SU-DHL-6 (cell line): Measurements from ENCODE around the gene CIT.

Experiments
- EZH2phosphoT487 ChIP-seq: fragments of 200-600 bp; sonication (generic), shearing (Covaris generic); conservative IDR thresholded peaks from 2 replicates; pipeline ENCODE4 v1.6.1; 2018; ENCODE audit warnings: mild to moderate bottlenecking, antibody characterized with exemption, low read length, moderate library complexity, mixed read lengths
- TF ChIP-seq, protein P1 (sequence below): fragments of 200-600 bp; sonication (generic); IDR thresholded peaks from one replicate; pipeline ENCODE4 v1.5.1; 2017; ENCODE audit warnings: antibody characterized with exemption, mild to moderate bottlenecking, low read length, moderate library complexity; ENCODE audit not compliant: insufficient read depth, poor library complexity, severe bottlenecking

DNA sequence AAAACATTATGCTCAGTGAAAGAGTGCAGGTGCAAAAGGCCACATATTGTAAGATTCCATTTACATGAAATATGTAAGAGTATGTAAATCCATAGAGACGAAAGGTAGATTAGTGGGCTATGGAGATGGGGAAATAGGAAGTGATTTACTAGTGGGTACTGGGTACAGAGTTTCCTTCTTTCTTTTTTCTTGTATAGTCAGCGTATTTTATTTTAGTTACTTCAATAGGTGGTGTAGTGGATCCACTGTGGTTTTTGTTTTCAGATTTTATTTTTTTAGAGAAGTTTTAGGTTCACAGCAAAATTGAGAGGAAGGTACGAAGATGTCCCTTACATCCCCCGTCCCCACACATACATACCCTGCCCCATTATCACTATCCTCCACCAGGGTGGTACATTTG is 6.1 kb upstream of the CIT start:
- TF ChIP-seq, protein P1, sequence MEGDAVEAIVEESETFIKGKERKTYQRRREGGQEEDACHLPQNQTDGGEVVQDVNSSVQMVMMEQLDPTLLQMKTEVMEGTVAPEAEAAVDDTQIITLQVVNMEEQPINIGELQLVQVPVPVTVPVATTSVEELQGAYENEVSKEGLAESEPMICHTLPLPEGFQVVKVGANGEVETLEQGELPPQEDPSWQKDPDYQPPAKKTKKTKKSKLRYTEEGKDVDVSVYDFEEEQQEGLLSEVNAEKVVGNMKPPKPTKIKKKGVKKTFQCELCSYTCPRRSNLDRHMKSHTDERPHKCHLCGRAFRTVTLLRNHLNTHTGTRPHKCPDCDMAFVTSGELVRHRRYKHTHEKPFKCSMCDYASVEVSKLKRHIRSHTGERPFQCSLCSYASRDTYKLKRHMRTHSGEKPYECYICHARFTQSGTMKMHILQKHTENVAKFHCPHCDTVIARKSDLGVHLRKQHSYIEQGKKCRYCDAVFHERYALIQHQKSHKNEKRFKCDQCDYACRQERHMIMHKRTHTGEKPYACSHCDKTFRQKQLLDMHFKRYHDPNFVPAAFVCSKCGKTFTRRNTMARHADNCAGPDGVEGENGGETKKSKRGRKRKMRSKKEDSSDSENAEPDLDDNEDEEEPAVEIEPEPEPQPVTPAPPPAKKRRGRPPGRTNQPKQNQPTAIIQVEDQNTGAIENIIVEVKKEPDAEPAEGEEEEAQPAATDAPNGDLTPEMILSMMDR = no peak
- no peak for TF ChIP-seq EZH2phosphoT487
